ENCODE measurements around the gene ZDHHC14. TPM values are rescaled to one million over a fixed set of nuclear protein-coding genes. Genes with fewer than 3 reads are reported as not detected.

ZDHHC14 gene
- total RNA-seq, 1 donor from 2014 or later = 9.3 TPM

DNA sequence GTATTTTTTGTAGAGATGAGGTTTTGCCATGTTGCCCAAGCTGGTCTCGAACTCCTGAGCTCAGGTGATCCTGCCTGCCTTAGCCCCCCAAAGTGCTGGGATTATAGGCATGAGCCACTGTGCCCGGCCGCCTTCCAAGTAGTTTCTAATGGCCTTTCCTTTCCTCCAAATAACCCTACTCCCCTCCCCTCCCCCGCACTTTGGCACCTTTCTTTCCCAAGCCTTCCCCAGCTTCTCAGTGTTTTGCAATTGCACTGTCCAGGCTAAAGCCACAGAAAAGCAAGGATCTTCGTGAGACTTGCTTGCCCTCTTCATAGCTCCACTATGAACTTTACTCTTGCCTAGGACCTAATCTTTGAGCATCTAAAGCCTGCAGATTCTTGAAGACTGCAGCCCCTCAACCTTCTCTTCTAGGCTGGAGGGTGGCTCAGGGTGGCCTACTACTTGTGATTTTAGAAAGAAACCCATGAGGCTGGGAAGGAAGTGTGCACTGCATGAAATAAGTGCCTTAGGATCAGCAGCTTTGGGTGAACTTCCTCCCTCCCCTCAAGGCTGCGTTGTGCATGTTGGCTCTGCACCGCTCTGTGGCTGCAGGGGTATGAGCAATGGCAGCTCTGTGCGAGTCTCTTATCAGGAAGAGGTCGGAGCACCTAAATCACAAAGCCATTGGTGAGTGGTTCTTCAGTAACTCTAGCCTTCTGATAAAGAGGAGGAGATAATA, 289.6 kb downstream of the ZDHHC14 start:
- H3K27ac ChIP-seq = peak overlapping the region; percentile 67

DNA sequence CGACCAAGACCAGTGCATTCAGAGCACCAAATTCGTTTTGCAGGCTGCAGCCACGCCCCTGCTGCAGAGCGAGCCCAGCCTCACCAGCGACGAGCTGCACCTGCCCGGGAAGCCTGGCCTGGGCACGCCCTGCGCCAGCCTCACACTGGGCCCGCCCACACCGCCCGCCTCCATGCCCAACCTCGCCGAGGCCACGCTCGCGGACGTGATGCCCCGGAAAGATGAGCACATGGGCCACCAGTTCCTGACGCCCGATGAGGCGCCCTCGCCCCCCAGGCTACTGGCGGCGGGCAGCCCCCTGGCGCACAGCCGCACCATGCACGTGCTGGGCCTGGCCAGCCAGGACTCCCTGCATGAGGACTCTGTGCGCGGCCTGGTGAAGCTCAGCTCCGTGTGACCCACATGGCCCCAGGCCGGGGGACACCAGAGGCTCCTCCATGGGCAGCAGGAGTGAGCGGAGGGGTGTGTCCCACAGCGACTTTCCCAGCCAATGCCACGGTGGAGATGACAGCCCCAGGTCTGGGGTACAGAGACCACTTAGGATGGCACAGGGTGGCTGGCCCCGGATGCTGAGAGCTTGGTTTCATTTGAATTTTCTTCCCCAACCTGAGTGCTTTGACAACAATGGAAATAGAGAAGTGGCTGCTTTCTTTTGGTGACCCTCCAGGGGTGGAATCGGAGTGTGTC, 291.9 kb downstream of the ZDHHC14 start:
- peaks cover 6% of the 10 kb centered on the region for H3K27me3 ChIP-seq (ENCODE audit: low read depth)
- DNase-seq (no peak), ATAC-seq (no peak)
- H3K4me1 ChIP-seq = peaks cover 25% of the 10 kb centered on the region
- no peaks in the 10 kb centered on the region for H3K36me3 ChIP-seq
- H3K4me3 ChIP-seq = no peak overlapping the region
- no peak overlapping the region for H3K27ac ChIP-seq
- TF ChIP-seq CTCF (IDR thresholded peaks at IDR 0.05) = no peak
- no peaks in the 10 kb centered on the region for H3K9me3 ChIP-seq
- intact Hi-C loops (cut with DNase I) = no loop called here

More for the DNA sequence above, 289.6 kb downstream of the ZDHHC14 start:
- ATAC-seq (no peak), DNase-seq (no peak)
- peaks cover 6% of the 10 kb centered on the region for H3K27me3 ChIP-seq (ENCODE audit: low read depth)
- H3K9me3 ChIP-seq = no peaks in the 10 kb centered on the region
- H3K36me3 ChIP-seq = no peaks in the 10 kb centered on the region
- TF ChIP-seq CTCF (IDR thresholded peaks at IDR 0.05) = no peak
- intact Hi-C loops (cut with DNase I) = no loop called here
- peaks cover 30% of the 10 kb centered on the region for H3K4me1 ChIP-seq
- no peak overlapping the region for H3K4me3 ChIP-seq

GRCh38 chr6:157673596-157673995, 292.6 kb downstream of the ZDHHC14 start:
- Histone ChIP-seq H3K4me3 (no peak overlapping the region), H3K36me3 (no peaks in the 10 kb centered on the region), H3K9me3 (no peaks in the 10 kb centered on the region), H3K4me1 (peaks cover 25% of the 10 kb centered on the region), H3K27ac (no peak overlapping the region), H3K27me3 (ENCODE audit: low read depth) (peaks cover 6% of the 10 kb centered on the region)
- intact Hi-C loops (cut with DNase I) = no loop called here
- ATAC-seq (no peak), DNase-seq (no peak)
- no peak for TF ChIP-seq CTCF (IDR thresholded peaks at IDR 0.05)

DNA sequence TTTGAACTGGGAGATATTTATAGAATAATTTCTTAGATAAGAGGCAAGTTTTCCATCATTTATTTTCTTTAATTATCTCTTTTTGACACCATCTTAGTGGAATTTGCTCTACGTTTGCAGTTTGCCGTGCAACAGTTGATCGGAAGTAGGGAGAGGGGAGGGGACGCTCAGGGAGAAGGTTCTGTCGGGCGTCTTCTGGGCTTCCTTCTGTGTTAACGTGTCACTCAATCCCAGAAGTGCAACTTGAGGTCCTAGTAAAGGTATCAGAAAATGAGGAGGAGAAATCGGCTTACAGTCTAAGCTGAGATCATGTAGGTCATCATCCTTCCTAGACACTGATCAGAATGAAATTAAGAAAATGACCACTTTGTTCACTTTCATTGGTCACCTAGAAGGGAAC, 293.1 kb downstream of the ZDHHC14 start:
- TF ChIP-seq CTCF (IDR thresholded peaks at IDR 0.05) = no peak
- no peak overlapping the region for H3K4me3 ChIP-seq
- H3K36me3 ChIP-seq = no peaks in the 10 kb centered on the region
- no peak for ATAC-seq
- H3K27ac ChIP-seq = no peak overlapping the region
- no peaks in the 10 kb centered on the region for H3K9me3 ChIP-seq
- H3K4me1 ChIP-seq = peaks cover 20% of the 10 kb centered on the region
- H3K27me3 ChIP-seq (ENCODE audit: low read depth) = peaks cover 6% of the 10 kb centered on the region
- intact Hi-C loops (cut with DNase I) = no loop called here
- DNase-seq = no peak

GRCh38 chr6:157675831-157676230, 294.8 kb downstream of the ZDHHC14 start:
- intact Hi-C loops (cut with DNase I) = no loop called here
- Histone ChIP-seq H3K27ac (no peak overlapping the region), H3K9me3 (no peaks in the 10 kb centered on the region), H3K27me3 (ENCODE audit: low read depth) (peaks cover 6% of the 10 kb centered on the region), H3K4me1 (peaks cover 2% of the 10 kb centered on the region), H3K36me3 (no peaks in the 10 kb centered on the region), H3K4me3 (no peak overlapping the region)
- DNase-seq (no peak), ATAC-seq (no peak)
- no peak for TF ChIP-seq CTCF (IDR thresholded peaks at IDR 0.05)
